ENCODE data around the gene KCNQ2.

DNA sequence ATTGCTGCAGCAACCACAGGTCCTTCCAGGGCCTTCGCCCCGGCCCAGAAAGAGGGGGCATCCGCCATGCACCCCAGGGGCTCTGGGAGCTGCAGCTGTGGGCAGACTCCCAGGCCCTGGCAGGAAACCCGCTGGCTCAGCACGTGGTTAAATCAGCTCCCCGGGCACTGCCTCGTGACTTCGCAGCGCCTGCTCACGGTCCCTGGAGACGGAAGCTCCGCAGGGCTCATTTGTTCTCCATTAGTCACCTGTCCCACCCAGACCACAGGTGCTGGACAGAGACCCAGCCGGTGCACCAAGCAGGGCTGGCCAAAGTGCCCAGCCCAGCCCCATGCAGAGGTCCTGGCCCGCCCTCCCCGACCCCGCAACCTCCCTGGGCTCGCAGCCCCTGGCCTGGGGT is 14.7 kb downstream of the KCNQ2 start:
- TF ChIP-seq, protein P1, sequence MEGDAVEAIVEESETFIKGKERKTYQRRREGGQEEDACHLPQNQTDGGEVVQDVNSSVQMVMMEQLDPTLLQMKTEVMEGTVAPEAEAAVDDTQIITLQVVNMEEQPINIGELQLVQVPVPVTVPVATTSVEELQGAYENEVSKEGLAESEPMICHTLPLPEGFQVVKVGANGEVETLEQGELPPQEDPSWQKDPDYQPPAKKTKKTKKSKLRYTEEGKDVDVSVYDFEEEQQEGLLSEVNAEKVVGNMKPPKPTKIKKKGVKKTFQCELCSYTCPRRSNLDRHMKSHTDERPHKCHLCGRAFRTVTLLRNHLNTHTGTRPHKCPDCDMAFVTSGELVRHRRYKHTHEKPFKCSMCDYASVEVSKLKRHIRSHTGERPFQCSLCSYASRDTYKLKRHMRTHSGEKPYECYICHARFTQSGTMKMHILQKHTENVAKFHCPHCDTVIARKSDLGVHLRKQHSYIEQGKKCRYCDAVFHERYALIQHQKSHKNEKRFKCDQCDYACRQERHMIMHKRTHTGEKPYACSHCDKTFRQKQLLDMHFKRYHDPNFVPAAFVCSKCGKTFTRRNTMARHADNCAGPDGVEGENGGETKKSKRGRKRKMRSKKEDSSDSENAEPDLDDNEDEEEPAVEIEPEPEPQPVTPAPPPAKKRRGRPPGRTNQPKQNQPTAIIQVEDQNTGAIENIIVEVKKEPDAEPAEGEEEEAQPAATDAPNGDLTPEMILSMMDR (IDR thresholded peaks at IDR 0.05): no peak
- TF ChIP-seq POLR2A (IDR thresholded peaks at IDR 0.05): no peak

Data from prostate gland (tissue), 2 donors.